ENCODE data around the gene ARHGAP33.

ARHGAP33 gene

DNA sequence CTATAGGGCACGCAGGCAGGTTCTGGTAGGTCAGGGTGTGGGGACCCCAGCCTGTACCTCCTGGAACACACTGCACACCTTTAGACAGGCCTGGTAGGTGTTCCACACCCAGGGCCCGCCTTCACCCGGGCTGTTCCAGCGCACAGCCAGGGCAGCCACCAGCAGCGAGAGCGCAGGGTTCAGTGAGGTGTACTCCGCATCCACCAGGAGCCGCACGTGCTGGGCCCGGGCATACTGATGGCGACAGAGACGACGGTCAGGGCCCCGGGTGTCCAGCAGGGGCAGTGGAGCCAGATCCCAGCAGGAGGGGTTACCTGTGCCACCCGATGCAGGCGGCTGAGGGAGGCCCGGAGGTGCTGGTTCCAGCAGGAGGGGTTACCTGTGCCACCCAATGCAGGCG lies 31.2 kb downstream of the ARHGAP33 start:
- Histone ChIP-seq H3K79me2 (ENCODE audit: low read length) (no peaks in the 10 kb centered on the region), H3K36me3 (replicated peaks; ENCODE audit: low read depth, low read length) (no peaks in the 10 kb centered on the region), H3K4me2 (ENCODE audit: low read length) (no peak overlapping the region), H3K9me3 (ENCODE audit: insufficient read depth, low read length) (no peaks in the 10 kb centered on the region), H3K4me1 (ENCODE audit: low read length) (no peaks in the 10 kb centered on the region), H2AFZ (ENCODE audit: low read depth, low read length) (no peak overlapping the region), H3K9ac (ENCODE audit: low read length) (no peak overlapping the region), H3K27me3 (ENCODE audit: low read depth, low read length) (0 out of 2 replicates have a peak, but pooled peaks cover 4% of the 10 kb centered on the region), H3K27ac (ENCODE audit: low read length) (no peak overlapping the region), H3K4me3 (ENCODE audit: low read length) (no peak overlapping the region), H4K20me1 (ENCODE audit: insufficient read depth, low read length) (no peaks in the 10 kb centered on the region)
- no peak for TF ChIP-seq CTCF (IDR thresholded peaks at IDR 0.05; ENCODE audit: low read depth, low read length)
- no peak for TF ChIP-seq EZH2phosphoT487 (IDR thresholded peaks at IDR 0.05; ENCODE audit: low read depth)

- Histone ChIP-seq H3K36me3 (replicated peaks; ENCODE audit: low read depth, low read length) (no peaks in the 10 kb centered on the region), H3K9ac (ENCODE audit: low read length) (no peak overlapping the region), H3K4me3 (ENCODE audit: low read length) (no peak overlapping the region), H3K4me1 (ENCODE audit: low read length) (no peaks in the 10 kb centered on the region), H3K9me3 (ENCODE audit: insufficient read depth, low read length) (no peaks in the 10 kb centered on the region), H2AFZ (ENCODE audit: low read depth, low read length) (no peak overlapping the region), H3K27ac (ENCODE audit: low read length) (no peak overlapping the region), H3K79me2 (ENCODE audit: low read length) (no peaks in the 10 kb centered on the region), H4K20me1 (ENCODE audit: insufficient read depth, low read length) (no peaks in the 10 kb centered on the region), H3K4me2 (ENCODE audit: low read length) (no peak overlapping the region), H3K27me3 (ENCODE audit: low read depth, low read length) (0 out of 2 replicates have a peak, but pooled peaks cover 4% of the 10 kb centered on the region)
- TF ChIP-seq EZH2phosphoT487 (IDR thresholded peaks at IDR 0.05; ENCODE audit: low read depth) (no peak), CTCF (IDR thresholded peaks at IDR 0.05; ENCODE audit: low read depth, low read length) (no peak)
Measured at GRCh38 chr19:35807633-35808032, 32.3 kb downstream of the ARHGAP33 start.

DNA sequence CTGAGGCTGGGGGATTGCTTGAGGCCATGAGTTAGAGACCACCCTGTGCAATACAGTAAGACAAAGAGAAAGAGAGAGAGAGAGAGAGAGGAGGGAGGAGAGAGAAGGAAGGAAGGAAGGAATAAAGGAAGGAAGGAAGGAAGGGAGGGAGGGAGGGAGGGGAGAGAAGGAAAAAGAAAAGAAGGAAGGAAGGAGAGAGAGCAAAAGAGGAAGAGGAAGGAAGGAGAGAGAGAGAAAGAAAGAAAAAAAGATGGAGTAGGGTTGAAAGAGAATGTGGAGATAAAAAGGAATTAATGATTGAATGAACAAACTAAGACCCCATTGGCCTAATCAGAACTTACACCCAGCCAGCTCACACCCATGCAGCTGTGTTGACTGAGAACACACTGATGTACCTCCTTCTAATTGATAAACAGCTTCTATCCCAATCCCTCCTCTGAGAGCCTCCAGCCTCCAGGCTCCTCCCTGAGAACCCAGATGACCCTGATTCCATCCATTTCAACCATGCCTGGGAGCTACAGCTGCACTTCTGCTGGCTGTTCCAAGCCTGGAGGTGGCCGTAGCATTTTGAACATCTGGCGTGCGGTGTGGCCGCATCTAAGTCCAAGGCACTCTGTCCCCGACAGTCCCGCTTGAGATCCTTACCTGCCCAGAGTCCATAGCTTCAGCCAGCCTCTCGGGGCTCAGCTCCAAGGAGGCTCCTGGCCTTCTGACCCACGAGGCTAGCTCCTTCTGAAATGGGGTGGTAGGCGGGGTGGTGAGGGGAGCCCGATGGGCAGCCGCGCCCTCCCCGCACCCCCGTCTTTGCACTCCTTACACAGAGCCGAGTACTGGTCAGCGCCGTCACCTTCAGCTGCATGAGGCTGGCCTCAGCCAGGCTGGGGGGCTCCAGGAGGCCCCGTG lies 36.2 kb downstream of the ARHGAP33 start:
- 0 out of 2 replicates have a peak, but pooled peaks cover 7% of the 10 kb centered on the region for H3K27me3 ChIP-seq (ENCODE audit: low read depth, low read length)
- no peaks in the 10 kb centered on the region for H3K36me3 ChIP-seq (replicated peaks; ENCODE audit: low read depth, low read length)
- H2AFZ ChIP-seq (ENCODE audit: low read depth, low read length) = no peak overlapping the region
- no peak overlapping the region for H3K4me2 ChIP-seq (ENCODE audit: low read length)
- no peaks in the 10 kb centered on the region for H3K9me3 ChIP-seq (ENCODE audit: insufficient read depth, low read length)
- H3K9ac ChIP-seq (ENCODE audit: low read length) = no peak overlapping the region
- H3K4me1 ChIP-seq (ENCODE audit: low read length) = no peaks in the 10 kb centered on the region
- no peak overlapping the region for H3K4me3 ChIP-seq (ENCODE audit: low read length)
- H3K79me2 ChIP-seq (ENCODE audit: low read length) = no peaks in the 10 kb centered on the region
- H3K27ac ChIP-seq (ENCODE audit: low read length) = no peak overlapping the region
- no peak for TF ChIP-seq EZH2phosphoT487 (IDR thresholded peaks at IDR 0.05; ENCODE audit: low read depth)
- no peak for TF ChIP-seq CTCF (IDR thresholded peaks at IDR 0.05; ENCODE audit: low read depth, low read length)
- H4K20me1 ChIP-seq (ENCODE audit: insufficient read depth, low read length) = no peaks in the 10 kb centered on the region

DNA sequence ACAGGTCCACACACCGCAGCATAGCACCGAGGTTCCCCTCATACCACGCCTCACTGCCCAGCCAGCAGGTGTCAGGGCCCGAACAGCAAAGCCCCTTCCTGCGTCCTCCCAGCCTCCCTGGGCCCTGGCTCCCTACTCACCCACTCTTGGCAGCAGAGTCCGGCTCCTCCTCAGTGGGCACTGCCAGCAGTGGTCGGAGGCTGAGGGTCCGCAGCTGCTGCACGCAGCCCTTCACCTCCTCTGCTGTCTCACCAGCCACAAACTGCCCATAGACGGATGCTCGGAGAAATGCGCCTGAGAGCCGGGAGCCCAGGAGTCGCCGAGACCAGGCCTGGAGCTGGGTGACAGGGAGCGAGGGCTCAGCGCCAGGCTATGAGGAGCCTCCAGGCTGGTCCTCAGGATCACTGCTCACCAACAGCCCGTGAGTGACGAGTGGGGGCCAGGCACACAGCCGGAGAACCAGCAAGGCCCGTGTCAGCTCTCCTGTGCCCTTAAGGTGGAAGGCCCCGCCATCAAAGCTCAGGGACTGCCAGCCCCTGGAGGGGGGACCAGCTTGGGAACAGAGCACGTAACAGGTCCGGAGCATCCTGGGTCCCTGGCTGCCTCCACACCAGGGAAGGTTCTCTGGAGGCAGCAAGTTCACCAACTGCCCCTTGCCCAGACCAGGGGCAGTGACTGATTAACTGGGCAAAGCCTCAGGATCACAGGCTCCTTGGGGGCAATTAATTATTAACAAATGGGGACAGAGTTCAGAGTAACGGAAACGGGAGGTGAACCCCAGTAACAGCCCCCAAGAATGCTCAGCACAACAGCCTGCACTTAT lies 37.1 kb downstream of the ARHGAP33 start, which contains the start of gene PRODH2:
Gene PRODH2 (minus strand): TSS at position 626 of the 823 bp plus-strand sequence. CDS start 40 bp downstream, at position 586.
- no peak within 1 kb of the TSS for H2AFZ ChIP-seq (ENCODE audit: low read depth, low read length)
- no peaks in the 10 kb centered on the region for H4K20me1 ChIP-seq (ENCODE audit: insufficient read depth, low read length)
- H3K9me3 ChIP-seq (ENCODE audit: insufficient read depth, low read length) = no peaks in the 10 kb centered on the region
- no peaks in the 10 kb centered on the region for H3K36me3 ChIP-seq (replicated peaks; ENCODE audit: low read depth, low read length)
- H3K4me1 ChIP-seq (ENCODE audit: low read length) = no peaks in the 10 kb centered on the region
- H3K27ac ChIP-seq (ENCODE audit: low read length) = no peak within 1 kb of the TSS
- no peak within 1 kb of the TSS for H3K4me3 ChIP-seq (ENCODE audit: low read length)
- H3K9ac ChIP-seq (ENCODE audit: low read length) = no peak within 1 kb of the TSS
- no peaks in the 10 kb centered on the region for H3K79me2 ChIP-seq (ENCODE audit: low read length)
- H3K27me3 ChIP-seq (ENCODE audit: low read depth, low read length) = 0 out of 2 replicates have a peak, but pooled peaks cover 7% of the 10 kb centered on the region
- TF ChIP-seq CTCF (IDR thresholded peaks at IDR 0.05; ENCODE audit: low read depth, low read length) = no peak
- TF ChIP-seq EZH2phosphoT487 (IDR thresholded peaks at IDR 0.05; ENCODE audit: low read depth) = no peak
- H3K4me2 ChIP-seq (ENCODE audit: low read length) = no peak within 1 kb of the TSS

All from OCI-LY3 (cell line).